HepG2 (cell line): ENCODE measurements around the gene MYH10. TPM values are rescaled to one million over a fixed set of nuclear protein-coding genes. Genes with fewer than 3 reads are reported as not detected.

Source experiments
- ARID2 ChIP-seq: sonication (generic); formaldehyde crosslinking; IDR thresholded peaks from 2 replicates; pipeline ENCODE4 v1.8.1; 2022; ENCODE audit warnings: mild to moderate bottlenecking, missing genetic modification reagents, borderline replicate concordance
- ARID4A ChIP-seq: sonication (generic); formaldehyde crosslinking; IDR thresholded peaks from 2 replicates; pipeline ENCODE4 v1.5.0; 2020; ENCODE audit warnings: mild to moderate bottlenecking, missing genetic modification reagents, borderline replicate concordance
- CCDC6 ChIP-seq: sonication (generic); formaldehyde crosslinking; IDR thresholded peaks from 2 replicates; pipeline ENCODE4 v1.8.1; 2022; ENCODE audit warnings: mild to moderate bottlenecking, missing genetic modification reagents, moderate library complexity
- CREB1 ChIP-seq, 2 experiments: fragments of 450-650 bp in 1 of 2; IDR thresholded peaks; 2 replicates each; pipeline ENCODE4 v1.6.1; 2016 to 2017; ENCODE audit warnings: control low read depth in 1 of 2, mild to moderate bottlenecking in 1 of 2, missing compliant biosample characterization in 1 of 2, missing genetic modification characterization in 1 of 2
- FOXK2 ChIP-seq: fragments of 450-650 bp; IDR thresholded peaks from 2 replicates; pipeline ENCODE4 v1.6.1; 2016
- GFI1 ChIP-seq: sonication (generic); formaldehyde crosslinking; IDR thresholded peaks from 2 replicates; pipeline ENCODE4 v1.5.0; 2020; ENCODE audit warnings: missing genetic modification reagents, mild to moderate bottlenecking, borderline replicate concordance
- HDAC1 ChIP-seq: sonication (generic); formaldehyde crosslinking; IDR thresholded peaks from 2 replicates; pipeline ENCODE4 v1.5.1; 2020; ENCODE audit warnings: mild to moderate bottlenecking, missing genetic modification reagents
- HOXA3 ChIP-seq: sonication (generic); formaldehyde crosslinking; IDR thresholded peaks from 2 replicates; pipeline ENCODE4 v1.5.0; 2020; ENCODE audit warnings: missing genetic modification reagents
- KAT2B ChIP-seq: fragments of 150-350 bp; IDR thresholded peaks from 2 replicates; pipeline ENCODE4 v1.6.1; 2014; ENCODE audit warnings: low read depth, low read length, borderline replicate concordance
- KLF16 ChIP-seq, 2 experiments: sonication (generic) in 1 of 2; formaldehyde crosslinking in 1 of 2; IDR thresholded peaks; 2 replicates each; pipeline versions ENCODE4 v1.6.1 to v1.8.0; 2016 to 2023; ENCODE audit warnings: missing genetic modification reagents in 2 of 2, missing compliant biosample characterization in 1 of 2
- MED1 ChIP-seq: sonication (generic); formaldehyde crosslinking; IDR thresholded peaks from 2 replicates; pipeline ENCODE4 v1.4.0; 2020; ENCODE audit warnings: missing genetic modification reagents
- RFX5 ChIP-seq: IDR thresholded peaks from 2 replicates; pipeline ENCODE4 v1.6.1; 2011; ENCODE audit warnings: low read depth, low read length, improper control_type of control experiment
- UBTF ChIP-seq: sonication (generic); formaldehyde crosslinking; IDR thresholded peaks from 2 replicates; pipeline ENCODE4 v1.4.0; 2020; ENCODE audit warnings: mild to moderate bottlenecking, missing genetic modification reagents
- ZMYM4 ChIP-seq: sonication (generic); formaldehyde crosslinking; IDR thresholded peaks from 2 replicates; pipeline ENCODE4 v1.8.1; 2023; ENCODE audit warnings: mild to moderate bottlenecking, missing genetic modification reagents
- ZNF124 ChIP-seq: sonication (generic); formaldehyde crosslinking; IDR thresholded peaks from 2 replicates; pipeline ENCODE4 v1.4.0; 2020; ENCODE audit warnings: missing genetic modification reagents
- ZNF205 ChIP-seq: IDR thresholded peaks from 2 replicates; pipeline ENCODE4 v1.6.1; 2018; ENCODE audit warnings: missing biosample characterization, missing genetic modification reagents
- ZNF225 ChIP-seq: sonication (generic); formaldehyde crosslinking; IDR thresholded peaks from 2 replicates; pipeline ENCODE4 v1.4.0; 2020; ENCODE audit warnings: mild to moderate bottlenecking, missing genetic modification reagents
- ZNF263 ChIP-seq: sonication (generic); formaldehyde crosslinking; IDR thresholded peaks from 2 replicates; pipeline ENCODE4 v1.4.0; 2020; ENCODE audit warnings: missing genetic modification reagents
- ZNF276 ChIP-seq: sonication (generic); formaldehyde crosslinking; IDR thresholded peaks from 2 replicates; pipeline ENCODE4 v1.4.0; 2020; ENCODE audit warnings: mild to moderate bottlenecking, low read depth, missing genetic modification reagents
- ZNF430 ChIP-seq: sonication (generic); formaldehyde crosslinking; IDR thresholded peaks from 2 replicates; pipeline ENCODE4 v1.9.0; 2021; ENCODE audit warnings: mild to moderate bottlenecking, missing genetic modification reagents
- ZSCAN20 ChIP-seq: sonication (generic); formaldehyde crosslinking; IDR thresholded peaks from 2 replicates; pipeline ENCODE4 v1.4.0; 2020; ENCODE audit warnings: missing genetic modification reagents, mild to moderate bottlenecking, borderline replicate concordance
- polyA plus RNA-seq, 8 experiments: library from polyadenylated mRNA; depleted of rRNA in 3 of 8; stranded (reverse) in 7 of 8; unstranded in 1 of 8; fragments of >200 nt; fragmentation: Illumina TruSeq in 4 of 8; extraction: Trizol in 4 of 8; gene quantifications; 2 replicates each; pipeline versions ENCODE4 v1.2.1 to v1.2.3, GENCODE V29; 2011 to 2016; ENCODE audit warnings: low read depth in 4 of 8, missing spikeins in 1 of 8, mixed read lengths in 1 of 8; ENCODE audit not compliant: insufficient read depth in 1 of 8
- total RNA-seq, 5 experiments: library from RNA; depleted of rRNA; stranded (reverse); fragments of >200 nt; fragmentation: Illumina TruSeq; extraction: Trizol; gene quantifications; 2 replicates each; pipeline ENCODE4 v1.2.3, GENCODE V29; 2016; ENCODE audit warnings: low read depth in 1 of 5

The MYH10 gene
- total and polyA plus RNA-seq, 2 of the 13 experiments (the other 11 are each of a cell fraction or from before 2014, with no cell fraction given): 43.4 to 68.6 TPM

DNA sequence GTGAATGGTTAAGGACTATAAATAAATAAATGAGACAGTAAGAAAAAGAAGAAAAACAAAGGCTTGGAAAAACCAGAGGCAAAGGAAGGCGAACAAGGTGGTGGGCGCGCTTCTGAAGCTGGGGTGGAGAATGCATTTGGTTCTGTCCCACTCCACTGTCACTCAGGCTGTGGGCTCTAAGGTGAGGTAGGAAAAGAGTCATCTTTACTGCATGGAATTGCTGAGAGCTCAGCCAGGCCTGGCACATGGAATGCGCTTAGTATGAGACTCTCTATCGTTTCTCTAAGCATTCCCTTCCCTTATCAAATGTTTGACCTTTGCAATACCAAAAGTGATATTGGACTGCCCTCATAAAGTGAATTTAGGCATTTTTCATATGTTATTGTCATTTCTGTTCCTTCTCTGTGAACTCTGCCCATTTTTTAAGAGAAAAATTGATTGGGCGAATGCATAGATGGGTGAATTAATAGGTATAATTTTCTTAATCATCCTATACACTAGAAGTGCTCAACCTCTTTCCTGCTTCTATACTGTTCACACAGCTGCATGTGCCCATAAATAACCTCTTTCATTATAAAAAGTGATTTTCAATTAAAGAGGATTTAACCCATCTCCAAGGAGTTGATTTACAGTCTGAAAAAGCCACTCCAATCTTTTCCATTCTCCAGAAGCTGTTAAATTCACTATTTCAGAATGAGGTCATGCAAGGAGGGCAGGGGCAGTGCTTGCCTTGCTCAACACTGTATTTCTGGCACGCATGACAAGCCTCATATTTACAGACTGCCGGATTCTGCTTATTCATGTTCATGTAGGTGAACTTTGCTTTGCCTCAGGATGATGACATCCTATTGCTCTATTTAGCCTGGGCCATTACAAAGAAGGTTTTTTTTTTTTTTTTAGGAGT is 87.7 kb downstream of the MYH10 start (continued):
- no peak for TF ChIP-seq ZNF276 (CRISPR knock-in tag)
- no peak for TF ChIP-seq ZNF124 (CRISPR knock-in tag)
- peak; percentile 77 for TF ChIP-seq HOXA3 (CRISPR knock-in tag)
- no peak for TF ChIP-seq UBTF (CRISPR knock-in tag)
- TF ChIP-seq RFX5: no peak
- TF ChIP-seq ZNF430 (CRISPR knock-in tag): 0 out of 2 replicates have a peak, but pooled peaks have one; percentile 9
- TF ChIP-seq KAT2B: no peak
- no peak for TF ChIP-seq ARID2 (CRISPR knock-in tag)
- TF ChIP-seq GFI1 (CRISPR knock-in tag): no peak
- peak; percentile 59 for TF ChIP-seq ZMYM4
- TF ChIP-seq HDAC1 (CRISPR knock-in tag): peak; percentile 44; the same call in 1 of the 2 replicates
- peak; percentile 58; the same call in 1 of the 2 replicates for TF ChIP-seq ARID4A (CRISPR knock-in tag)
- TF ChIP-seq KLF16 (CRISPR knock-in tag; IDR thresholded peaks at IDR 0.05): peak in 1 of 2 experiments; percentile 93; a peak in 2 of 4 replicates
- TF ChIP-seq ZNF225 (CRISPR knock-in tag): no peak
- no peak for TF ChIP-seq ZSCAN20 (CRISPR knock-in tag)
- peak; percentile 64; the same call in 1 of the 2 replicates for TF ChIP-seq ZNF205 (CRISPR knock-in tag)
- TF ChIP-seq ZNF263 (CRISPR knock-in tag): no peak
- peak; percentile 91 for TF ChIP-seq FOXK2
- TF ChIP-seq CREB1 (IDR thresholded peaks at IDR 0.05): peak; percentile 73
- TF ChIP-seq CREB1 (CRISPR knock-in tag; IDR thresholded peaks at IDR 0.05): peak; percentile 46; the same call in 1 of the 2 replicates
- TF ChIP-seq MED1: peak; percentile 89
- TF ChIP-seq CCDC6 (CRISPR knock-in tag): 0 out of 2 replicates have a peak, but pooled peaks have one; percentile 33
